IPS-11a (cell line): ENCODE data around the gene CACNB4.
"Not testable (repeated sequence)": the region's sequence is repeated elsewhere in the genome, so short reads cannot be mapped to it uniquely, and the experiment has no call there.

ENCODE experiments used
- H3K4me3 ChIP-seq: one replicate; pipeline ENCODE4 v1.5.1; 2013; ENCODE audit warnings: low read depth, low read length, control low read depth

Gene CACNB4

DNA sequence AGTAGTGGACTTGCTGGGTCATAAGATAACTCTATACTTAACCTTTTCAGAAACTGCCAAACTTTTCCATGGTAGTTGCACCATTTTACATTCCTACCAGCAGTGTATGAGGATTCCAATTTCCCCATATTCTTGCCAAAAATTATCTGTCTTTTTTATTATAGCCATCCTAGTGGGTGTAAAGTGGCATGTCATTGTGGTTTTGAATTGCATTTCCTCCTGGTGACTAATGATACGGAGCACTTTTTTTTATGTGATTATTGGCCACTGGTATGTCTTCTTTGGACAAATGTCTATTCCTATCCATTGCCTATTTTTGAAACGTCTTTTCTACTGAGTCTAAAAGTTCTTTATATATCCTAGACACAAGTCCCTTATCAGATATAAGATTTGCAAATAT, 44.3 kb downstream of the CACNB4 start:
- H3K4me3 ChIP-seq = no peak overlapping the region

DNA sequence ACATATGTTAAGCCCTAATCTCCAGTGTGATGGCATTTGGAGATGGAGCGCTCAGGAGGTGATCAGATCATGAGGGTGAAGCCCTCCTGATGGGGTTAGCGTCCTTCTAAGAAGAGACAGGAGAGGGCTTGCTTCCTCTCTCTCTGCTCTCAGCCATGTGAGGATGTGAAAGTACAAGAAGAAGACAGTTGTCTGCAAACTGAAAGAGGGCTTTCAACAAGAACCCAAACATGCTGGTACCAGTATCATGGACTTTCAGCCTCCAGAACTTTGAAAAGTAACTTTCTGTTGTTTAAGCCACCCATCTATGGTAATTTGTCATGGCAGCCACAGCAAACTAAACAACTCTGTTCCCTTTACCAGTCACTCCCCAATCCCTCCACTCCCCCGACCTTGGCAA, 47.4 kb downstream of the CACNB4 start:
- H3K4me3 ChIP-seq = no peak overlapping the region

DNA sequence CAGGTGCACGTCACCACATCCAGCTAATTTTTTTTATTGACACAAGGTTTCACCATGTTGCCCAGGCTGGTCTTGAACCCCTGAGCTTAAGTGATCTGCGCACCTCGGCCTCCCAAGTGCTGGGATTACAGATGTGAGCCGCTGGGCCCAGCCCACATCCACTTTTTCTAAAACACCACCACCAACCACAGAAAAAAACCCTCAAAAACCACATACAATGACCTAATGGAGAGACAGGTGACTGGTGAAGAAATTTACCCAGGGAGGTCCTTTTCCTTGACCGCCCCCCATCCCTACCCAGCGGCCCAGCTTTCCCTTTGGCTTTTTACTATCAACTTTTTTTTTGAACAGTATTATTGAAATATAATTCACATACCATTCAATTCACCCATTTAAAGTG, 47.9 kb downstream of the CACNB4 start:
- H3K4me3 ChIP-seq = no peak overlapping the region

DNA sequence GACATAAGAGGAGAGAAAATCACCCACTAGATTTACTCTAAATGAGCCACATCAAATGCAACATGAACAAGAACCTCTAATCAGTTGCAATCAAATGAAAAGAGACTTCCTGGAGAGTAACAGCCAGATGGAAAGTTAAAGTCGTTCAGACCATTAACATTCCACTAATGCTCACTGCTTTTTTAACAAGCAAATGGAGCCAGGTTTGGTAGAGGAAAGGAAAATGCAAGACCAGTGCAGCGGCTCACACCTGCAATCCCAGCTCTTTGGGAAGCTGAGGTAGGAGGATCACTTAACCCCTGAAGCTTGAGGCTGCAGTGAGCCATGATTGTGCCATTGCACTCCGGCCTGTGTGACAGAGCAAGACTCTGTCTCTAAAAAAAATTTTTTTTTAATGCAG, 48.5 kb downstream of the CACNB4 start:
- no peak overlapping the region for H3K4me3 ChIP-seq

- H3K4me3 ChIP-seq = no peak overlapping the region
Observed at GRCh38 chr2:152049541-152049940, 49.3 kb downstream of the CACNB4 start.

DNA sequence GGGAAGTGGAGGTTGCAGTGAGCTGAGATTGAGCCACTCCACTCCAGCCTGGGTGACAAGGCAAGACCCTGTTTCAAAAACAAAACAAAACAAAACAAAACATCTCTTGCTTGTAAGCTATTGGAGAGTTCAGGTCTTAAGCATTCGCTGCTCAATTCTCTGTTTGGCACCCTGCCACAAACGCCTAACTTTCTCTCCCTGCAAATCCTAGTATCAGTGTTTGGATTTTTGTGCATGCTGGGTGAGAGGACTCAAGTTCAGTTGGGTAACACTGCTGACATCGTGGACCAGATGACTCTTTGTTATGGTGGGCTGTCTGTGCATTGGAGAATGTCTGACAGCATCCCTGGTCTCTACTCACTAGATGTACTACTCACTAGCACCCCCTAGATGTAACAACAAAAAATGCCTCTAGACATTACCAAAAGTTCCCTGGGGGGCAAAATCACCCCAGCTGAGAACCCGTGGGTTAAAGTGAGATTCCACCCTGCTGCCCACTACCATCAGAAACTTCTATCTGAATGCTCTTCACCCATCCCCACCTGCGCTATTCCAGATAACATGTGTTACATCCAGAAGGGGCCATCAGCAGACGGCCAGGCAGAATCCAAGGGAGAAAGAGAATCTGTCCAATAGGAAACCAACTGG, 50.9 kb downstream of the CACNB4 start:
- H3K4me3 ChIP-seq = no peak overlapping the region

- no peak overlapping the region for H3K4me3 ChIP-seq
Observed at GRCh38 chr2:152046940-152047339, 51.9 kb downstream of the CACNB4 start.

DNA sequence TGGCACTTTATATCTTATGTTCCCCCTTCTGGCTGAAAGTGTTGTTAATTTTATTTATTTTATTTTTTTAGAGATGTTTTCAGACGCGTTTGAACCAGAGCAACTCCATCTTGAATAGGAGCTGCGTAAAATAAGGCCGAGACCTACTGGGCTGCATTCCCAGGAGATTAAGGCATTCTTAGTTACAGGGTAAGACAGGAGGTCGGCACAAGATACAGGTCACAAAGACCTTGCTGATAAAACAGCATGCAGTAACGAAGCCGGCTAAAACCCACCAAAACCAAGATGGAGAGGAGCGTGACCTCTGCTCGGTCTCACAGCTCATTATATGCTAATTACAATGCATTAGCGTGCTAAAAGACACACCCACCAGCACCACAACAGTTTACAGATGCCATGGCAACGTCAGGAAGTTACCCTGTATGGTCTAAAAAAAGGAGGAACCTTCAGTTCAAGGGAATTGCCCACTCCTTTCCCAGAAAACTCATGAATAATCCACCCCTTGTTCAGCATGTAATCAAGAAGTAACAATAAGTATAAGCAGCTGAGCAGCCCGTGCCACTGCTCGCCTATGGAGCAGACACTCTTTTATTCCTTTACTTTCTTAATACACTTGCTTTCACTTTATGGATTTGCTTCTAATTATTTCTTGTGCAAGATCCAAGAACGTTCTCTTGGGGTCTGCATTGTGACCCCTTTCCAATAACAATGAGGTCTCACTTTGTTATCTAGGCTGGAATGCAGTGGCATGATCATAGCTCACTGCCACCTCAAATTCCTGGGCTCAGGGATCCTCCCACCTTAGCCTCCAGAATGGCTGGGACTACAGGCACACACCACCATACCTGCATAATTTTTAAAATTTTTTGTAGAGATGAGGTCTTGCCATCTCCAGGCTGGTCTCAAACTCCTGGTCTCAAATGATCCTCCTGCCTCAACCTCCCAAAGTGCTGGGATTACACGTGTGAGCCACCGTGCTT, 55.9 kb downstream of the CACNB4 start:
- H3K4me3 ChIP-seq = no peak overlapping the region

DNA sequence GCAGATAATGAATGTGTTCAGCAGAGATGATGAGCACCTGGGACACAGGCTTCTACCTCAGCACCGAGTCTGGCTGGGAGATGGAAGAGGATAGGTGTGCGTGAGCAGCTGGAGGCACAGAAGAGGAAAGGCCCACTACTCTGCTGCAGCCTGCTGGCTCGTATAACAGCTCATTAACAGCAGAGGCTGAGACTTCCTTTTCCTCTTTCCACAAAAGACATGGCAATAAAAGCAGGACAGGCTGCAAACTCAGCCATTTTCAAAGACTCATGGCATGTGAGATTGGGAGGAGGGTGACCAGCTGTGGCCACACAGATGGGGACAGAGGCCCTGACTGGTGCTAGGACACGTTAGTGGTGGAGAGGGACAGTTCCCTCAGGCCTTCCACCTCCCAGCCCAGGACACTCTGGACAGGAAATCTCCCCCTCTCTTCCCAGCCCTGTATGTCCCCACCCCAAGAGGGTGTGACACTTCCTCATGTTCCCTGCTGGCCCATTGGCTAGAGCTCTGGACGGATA, 60.3 kb downstream of the CACNB4 start:
- no peak overlapping the region for H3K4me3 ChIP-seq

GRCh38 chr2:152037743-152038435, 61.0 kb downstream of the CACNB4 start:
- no peak overlapping the region for H3K4me3 ChIP-seq

DNA sequence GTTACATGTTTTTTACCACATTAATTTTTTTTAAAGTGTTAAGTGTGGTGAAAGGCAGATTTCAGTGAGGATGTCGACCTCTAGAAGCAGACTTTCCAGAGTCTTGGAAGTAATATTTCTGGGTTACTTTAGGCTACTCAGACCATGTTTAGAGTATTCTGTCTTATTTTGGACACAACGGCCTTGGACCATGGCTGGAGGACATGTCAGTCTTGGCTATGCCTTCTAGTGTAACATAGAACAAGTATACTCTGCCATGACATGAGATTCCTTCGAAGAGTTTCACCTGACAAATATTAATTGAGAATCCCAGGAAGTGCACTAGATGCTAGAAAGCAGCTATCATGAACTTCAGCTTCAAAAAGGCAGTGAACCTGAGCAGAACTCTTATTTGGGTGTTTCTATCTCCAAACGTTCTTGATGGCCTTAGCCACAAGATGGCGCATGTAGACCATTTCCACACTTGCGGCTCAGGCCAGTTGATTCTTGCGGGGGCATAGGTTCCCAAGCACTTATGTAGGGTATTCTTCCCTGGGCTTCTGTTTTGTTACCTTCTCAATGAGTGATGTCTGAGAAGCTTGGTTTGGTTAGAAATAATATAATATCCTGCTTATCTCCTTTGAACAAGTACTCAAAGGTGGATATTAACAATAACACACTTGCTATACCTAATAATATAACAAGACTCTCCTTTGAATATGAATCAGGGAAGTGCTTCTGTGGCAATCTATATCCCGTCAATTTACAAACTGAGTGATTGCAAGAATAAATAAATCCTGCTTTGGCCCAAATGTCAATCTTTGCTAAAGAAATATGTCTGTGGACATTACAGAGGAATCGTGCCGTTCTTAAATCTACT, 62.0 kb downstream of the CACNB4 start:
- H3K4me3 ChIP-seq = no peak overlapping the region

DNA sequence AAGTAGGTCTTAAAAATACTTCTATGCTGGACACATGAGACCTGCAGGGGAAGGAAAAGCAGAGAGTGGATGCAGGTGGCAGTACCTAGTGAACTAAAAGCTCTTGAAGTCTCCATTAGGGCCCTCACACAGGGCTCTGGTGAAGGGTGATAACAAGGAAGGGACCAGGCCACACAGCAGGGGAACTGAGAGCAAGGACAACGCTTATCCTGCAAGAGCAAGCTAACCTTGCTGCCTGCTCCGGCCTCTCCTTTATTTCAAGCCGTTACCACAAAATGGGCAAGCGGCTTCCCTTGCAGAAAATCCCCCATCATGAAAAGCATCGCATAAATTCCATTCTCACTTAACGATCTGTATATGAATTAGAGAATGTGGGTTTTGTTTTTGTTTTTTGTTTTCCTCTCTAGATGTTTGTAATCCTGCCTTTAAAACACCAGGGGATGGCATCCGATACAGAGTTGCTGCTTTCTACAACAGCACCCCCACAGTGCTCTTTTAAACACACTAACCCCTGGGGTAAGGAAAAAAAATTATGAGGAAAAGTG, 64.5 kb downstream of the CACNB4 start:
- no peak overlapping the region for H3K4me3 ChIP-seq

GRCh38 chr2:152033011-152033925, 65.6 kb downstream of the CACNB4 start:
- no peak overlapping the region for H3K4me3 ChIP-seq

DNA sequence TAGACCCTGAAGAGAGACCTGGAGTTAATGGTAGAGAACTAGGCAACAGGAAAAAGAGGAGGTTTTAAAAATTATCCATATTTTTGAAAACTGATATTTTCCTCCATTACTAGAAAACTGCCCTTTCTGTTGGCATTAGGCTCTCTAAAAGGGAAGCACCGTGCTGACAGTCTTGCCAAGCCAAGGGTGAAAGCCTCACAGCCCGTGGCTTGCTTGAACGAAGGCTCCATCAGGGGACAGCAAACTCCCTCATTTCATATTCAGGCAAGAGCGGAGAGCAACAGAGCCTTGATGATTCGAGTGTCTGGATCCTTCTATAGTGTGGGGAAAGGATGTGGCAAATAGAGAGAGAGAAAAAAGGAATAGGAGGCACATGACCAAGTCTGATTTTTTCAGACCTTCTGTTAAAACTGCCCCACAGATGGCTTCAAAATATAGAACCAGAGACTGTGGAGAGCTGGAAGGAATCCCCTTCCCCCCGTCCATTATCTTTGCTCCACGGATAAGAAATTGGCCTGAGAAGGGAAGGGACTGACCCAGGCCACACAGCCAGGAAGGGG, 67.0 kb downstream of the CACNB4 start:
- H3K4me3 ChIP-seq = no peak overlapping the region

- H3K4me3 ChIP-seq = not testable (repeated sequence)
Observed at GRCh38 chr2:152030596-152031328, 68.1 kb downstream of the CACNB4 start.

DNA sequence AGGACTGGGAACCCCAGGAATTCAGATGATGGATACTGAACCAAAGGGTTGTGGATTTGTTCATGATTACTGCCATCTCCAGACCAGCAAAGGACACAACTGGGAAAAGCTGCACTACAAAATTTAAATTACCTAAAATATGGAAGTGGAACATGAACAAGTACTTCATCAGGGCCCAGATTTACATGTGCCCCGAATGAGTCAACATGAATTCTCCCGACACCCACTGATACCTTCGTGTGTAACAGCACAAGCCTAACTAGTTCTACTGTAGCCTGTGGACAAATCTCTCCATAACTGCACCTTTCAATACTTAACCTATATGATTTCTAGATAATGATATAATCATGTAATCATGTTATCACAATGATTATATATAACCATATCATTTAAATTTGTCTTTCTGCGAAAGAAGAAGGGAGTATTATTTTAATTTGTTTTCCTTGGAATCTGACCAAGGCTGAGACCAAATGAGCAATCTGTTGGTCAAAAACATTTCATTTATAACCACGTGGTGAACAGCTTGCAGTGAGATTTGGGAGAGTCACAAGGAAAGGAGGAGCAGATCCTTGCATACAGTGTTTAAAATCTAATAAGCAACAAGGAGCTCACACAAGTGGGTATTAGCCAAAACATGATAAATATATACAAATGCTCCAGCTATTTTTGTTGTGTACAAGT, 70.5 kb downstream of the CACNB4 start:
- H3K4me3 ChIP-seq = no peak overlapping the region

DNA sequence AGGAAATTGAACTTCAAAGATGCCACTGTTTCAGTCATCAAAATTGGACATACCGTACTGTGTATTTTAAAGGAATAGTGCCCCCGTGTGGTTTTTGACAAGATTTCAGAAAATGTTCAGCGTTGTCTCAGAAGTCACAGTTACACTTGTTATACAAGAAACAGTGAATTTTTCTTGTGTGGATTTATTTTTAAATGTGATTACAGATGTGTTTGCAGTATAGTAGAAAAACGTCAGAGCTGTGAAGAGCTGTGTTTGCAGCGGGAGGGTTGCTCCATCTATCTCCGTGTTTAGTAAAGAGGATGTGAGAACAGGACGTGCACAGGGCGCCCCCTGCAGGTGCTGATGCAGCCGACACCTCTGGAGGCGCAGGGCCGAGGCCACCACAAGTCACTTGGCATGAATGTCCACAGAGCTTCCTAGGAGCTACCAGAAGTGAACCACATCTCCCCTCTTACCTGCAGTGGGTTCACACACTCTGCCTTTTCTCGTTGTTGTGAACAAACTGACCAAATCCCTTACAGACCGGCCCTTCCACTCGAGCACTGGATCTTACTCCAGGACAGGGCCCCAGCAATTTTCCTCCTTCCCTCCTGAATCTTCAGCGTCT, 73.1 kb downstream of the CACNB4 start:
- no peak overlapping the region for H3K4me3 ChIP-seq
